ENCODE data around the gene OR2A14.
"Not testable (repeated sequence)": the region's sequence is repeated elsewhere in the genome, so short reads cannot be mapped to it uniquely, and the experiment has no call there.

The OR2A14 gene

GRCh38 chr7:144174613-144175012 is 51.6 kb downstream of the OR2A14 start:
- TF ChIP-seq CTCF (conservative IDR thresholded peaks at IDR 0.05; ENCODE audit: control insufficient read depth, insufficient read depth, low read depth, low read length), result no peak
- no peak for DNase-seq (ENCODE audit: low read depth)

GRCh38 chr7:144178380-144179164 is 55.6 kb downstream of the OR2A14 start:
- DNase-seq (ENCODE audit: low read depth), result peak; percentile 35
- TF ChIP-seq CTCF (conservative IDR thresholded peaks at IDR 0.05; ENCODE audit: control insufficient read depth, insufficient read depth, low read depth, low read length), result peak; percentile 36
- H3K4me3 ChIP-seq (ENCODE audit: control insufficient read depth, low read depth, low read length), result not testable (repeated sequence)

More at GRCh38 chr7:144174613-144175012, 51.6 kb downstream of the OR2A14 start:
- H3K4me3 ChIP-seq (ENCODE audit: control insufficient read depth, low read depth, low read length), result no peak overlapping the region

GRCh38 chr7:144179165-144179479 is 56.1 kb downstream of the OR2A14 start:
- not testable (repeated sequence) for DNase-seq (ENCODE audit: low read depth); H3K4me3 ChIP-seq (ENCODE audit: control insufficient read depth, low read depth, low read length)
